GM10847 (cell line): ENCODE measurements around the gene RABGAP1L.

Source experiments
- POLR2A ChIP-seq: IDR thresholded peaks from 2 replicates; pipeline ENCODE4 v1.6.1; 2011; ENCODE audit not compliant: insufficient read length; ENCODE audit errors: extremely low read depth

The RABGAP1L gene

DNA sequence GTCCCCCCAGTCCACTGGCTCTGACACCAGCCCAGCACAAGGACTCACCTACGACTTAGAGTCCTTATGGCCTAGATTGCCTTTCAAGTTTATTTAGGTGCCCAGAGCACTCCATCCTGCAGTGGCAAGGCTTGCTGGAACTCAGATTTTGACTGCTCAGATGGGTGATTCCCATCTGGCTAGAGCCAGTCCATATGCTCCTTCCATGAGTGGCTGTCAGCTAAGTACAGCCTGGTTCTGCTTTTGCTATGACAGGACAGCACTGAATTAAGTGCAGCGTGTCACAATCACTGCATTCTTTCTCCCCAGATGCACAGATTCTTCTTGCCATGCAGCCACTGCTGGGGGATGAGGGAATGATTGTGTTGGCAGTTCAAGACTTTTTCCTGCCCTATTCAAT is 332.3 kb downstream of the RABGAP1L start:
- no peak for TF ChIP-seq POLR2A

- TF ChIP-seq POLR2A: no peak
Measured at GRCh38 chr1:174497478-174497877, 338.2 kb downstream of the RABGAP1L start.

DNA sequence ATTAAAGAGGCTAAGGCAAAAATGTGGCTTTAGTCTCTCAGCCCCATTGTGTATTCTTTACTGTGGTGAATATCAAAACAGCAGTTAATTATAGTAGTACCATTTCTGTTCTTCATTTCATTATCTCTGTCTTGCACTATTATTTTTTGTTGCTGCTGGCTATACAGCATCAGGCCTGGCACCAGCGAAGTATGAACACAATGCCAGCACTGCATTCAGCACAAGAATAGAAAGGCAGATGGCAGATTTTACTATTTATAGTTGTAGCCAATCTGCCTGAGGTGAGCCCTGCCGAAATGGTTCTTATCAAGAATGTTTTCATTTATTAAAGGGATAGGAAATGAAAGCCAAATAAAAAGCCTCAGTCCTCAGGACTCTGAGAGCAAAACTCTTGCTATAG is 360.5 kb downstream of the RABGAP1L start:
- no peak for TF ChIP-seq POLR2A

DNA sequence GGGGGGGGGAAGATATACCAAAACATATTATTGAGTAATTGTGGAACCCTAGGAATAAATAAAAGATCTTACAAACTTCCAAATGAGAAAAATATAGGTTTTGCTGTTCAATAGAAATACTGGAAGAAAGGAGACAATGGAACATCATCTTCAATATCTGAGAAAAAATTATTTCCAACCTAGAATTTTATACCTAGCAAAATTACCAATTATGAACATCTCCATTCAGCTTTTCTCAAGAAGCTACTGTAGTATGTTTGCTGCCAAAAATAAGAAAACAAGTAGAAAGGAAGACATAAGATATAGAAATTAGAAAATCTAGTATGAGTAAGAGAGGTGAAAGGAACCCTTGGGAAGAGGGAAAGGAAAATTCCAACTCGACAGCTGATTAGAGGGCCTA is 372.4 kb downstream of the RABGAP1L start:
- TF ChIP-seq POLR2A: no peak

- no peak for TF ChIP-seq POLR2A
Measured at GRCh38 chr1:174534789-174535188, 375.5 kb downstream of the RABGAP1L start.

GRCh38 chr1:174535207-174535606 is 375.9 kb downstream of the RABGAP1L start:
- TF ChIP-seq POLR2A: no peak

- no peak for TF ChIP-seq POLR2A
Measured at GRCh38 chr1:174550296-174550695, 391.0 kb downstream of the RABGAP1L start.

DNA sequence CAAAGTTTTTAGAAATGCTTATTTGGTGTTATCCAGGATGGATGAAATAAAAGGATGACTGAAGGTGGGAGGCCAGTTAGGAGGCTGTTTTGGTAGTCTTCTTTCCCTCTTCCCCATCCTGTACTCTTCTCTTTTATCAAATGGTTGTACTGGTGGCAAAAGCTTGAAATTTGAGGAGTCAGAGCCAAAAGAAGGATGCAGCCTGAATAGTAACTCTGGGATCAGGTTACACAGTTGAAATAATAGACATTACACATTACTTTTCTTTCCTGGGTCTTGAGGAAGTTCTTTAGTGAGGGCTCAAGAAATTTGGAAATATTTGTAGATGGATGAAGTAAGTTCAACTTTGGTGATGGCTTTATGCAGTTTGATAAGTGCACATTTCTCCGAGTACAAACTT is 397.1 kb downstream of the RABGAP1L start:
- TF ChIP-seq POLR2A: no peak

DNA sequence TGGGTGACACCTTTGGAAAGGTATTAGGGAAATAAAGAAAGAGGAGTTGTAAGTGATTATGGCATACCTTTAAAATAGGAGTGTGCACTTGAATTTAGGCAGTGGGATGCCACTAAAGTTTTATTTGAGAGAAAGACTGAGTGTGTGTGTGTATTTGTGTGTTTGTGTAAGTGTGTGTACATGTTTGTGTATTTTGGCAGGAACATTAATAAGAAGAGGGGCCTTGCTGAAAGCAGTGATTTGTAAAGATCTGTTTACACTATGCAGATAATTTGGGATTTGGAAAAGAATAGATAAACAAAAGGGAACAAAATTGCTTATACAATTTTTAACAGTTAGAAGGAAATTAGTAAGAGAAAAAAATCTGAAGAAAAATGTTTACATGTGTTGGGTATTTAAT is 409.2 kb downstream of the RABGAP1L start:
- no peak for TF ChIP-seq POLR2A

GRCh38 chr1:174569240-174569639 is 409.9 kb downstream of the RABGAP1L start:
- TF ChIP-seq POLR2A: no peak

DNA sequence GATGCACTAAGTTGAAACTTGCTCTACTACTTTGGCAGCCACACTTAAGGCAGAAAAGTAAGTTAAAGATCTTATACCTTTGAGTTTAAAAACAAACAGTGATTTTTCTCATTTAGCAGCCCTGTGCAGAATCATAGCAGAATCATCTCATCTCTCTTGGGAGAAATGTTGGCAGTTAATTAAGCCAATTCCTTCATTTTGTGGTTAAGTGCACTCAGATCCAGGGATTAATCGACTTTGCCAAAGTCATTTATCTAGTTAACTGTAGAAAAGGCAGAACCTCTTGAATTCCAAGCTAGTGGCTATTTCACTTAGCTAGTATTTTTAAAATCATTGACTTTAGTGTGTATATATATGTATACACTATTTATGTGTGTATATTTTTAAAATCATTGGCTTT is 413.5 kb downstream of the RABGAP1L start:
- no peak for TF ChIP-seq POLR2A

DNA sequence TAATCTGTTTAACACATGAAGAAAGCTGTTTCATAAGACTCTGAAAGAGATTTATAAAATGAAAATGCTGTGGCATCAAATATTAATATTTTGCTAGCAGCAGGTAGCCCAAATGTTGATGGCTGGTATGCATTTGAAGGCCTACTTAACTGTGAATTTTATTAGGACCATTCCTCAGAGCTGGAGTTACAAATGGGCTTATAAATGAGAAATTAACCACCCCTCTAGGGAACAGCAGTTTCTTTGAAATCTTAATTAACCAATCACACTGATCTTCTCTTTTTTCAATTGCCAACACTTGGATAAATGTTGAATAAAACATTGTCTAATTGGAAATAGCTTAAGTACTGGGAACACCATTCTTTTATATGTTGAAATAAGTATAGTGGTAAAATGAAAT is 418.4 kb downstream of the RABGAP1L start:
- TF ChIP-seq POLR2A: no peak

DNA sequence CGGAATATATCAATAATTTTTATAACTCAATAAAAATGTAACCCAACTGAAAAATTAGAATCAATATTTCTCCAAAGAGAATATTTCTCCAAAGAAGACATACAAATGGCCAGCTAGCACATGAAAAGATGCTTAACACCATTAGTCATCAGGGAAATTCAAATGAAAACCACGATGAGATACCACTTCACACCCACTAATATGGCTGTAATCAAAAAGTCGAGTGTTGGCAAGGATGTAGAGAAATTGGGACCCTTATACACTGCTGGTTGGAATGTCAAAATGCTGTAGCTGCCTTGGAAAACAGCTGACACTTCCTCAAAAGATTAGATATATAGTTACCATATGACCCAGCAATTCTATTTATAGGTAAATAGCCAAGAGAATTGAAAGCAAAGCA is 421.5 kb downstream of the RABGAP1L start:
- TF ChIP-seq POLR2A: no peak

DNA sequence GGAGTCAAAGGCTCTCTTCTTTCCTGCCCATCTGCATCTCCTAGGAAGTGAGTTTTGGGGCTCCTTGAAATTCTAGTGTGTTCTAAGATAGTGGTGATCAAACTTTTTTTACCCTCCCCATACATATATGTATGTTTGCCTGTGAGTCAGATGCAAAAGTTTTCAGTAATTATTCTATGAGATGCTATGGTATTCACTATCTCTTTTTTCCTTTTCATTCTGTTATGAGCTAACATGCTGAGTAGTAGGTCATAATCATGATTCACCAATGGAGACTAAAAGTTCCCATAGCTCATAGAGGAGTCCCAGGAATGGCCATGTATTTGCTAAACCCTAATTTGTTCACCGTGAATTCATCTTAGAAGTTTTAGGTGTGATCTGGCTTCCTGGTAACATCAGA is 424.0 kb downstream of the RABGAP1L start:
- TF ChIP-seq POLR2A: no peak

DNA sequence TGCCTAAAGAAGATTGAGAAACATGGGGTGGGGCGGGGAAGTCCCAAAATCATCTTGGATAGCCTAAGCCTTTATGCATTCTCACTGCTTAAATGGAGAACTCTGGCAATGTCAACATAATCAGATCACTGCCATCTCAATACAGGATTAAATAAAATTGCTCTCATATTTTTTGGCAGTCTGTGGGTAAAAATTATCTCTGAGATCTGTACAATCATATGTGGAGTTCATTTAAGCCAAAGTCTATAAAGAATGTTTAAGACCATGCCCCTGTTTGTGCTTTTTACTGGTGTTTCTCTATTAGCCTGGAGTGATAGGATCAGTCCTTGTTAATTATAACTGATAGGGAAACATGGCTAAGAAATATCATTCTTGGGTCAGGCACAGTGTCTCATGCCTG is 424.8 kb downstream of the RABGAP1L start:
- no peak for TF ChIP-seq POLR2A

GRCh38 chr1:174605198-174605597 is 445.9 kb downstream of the RABGAP1L start:
- no peak for TF ChIP-seq POLR2A

DNA sequence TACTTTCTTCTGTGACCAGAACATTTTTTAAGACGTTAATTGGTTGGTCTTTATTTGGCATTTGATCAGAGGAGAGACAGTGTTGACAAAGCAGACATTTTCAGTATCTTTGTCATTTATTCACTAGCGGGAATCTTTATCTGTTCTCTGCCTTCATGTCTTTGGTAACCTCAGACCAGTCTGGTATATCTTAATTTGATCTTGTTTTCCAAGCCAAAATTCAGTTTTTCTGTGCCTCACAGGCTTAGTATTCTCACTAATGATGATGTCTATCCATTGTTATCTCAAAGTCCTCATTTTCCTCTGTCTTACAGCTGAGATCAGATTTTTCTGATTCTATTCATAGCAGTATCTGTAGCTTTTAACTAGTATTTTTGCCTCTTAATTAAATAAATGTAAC is 447.2 kb downstream of the RABGAP1L start:
- no peak for TF ChIP-seq POLR2A
